Measurements from ENCODE around the gene ME3. TPM values are rescaled to one million over a fixed set of nuclear protein-coding genes. Genes with fewer than 3 reads are reported as not detected.
A peak's percentile ranks its signal among the peaks of the same experiment; 100 is the strongest.

Gene ME3
- polyA plus RNA-seq, 1 donor (not counting 4 experiments of a cell fraction or from before 2014, with no cell fraction given), result 1.0 TPM

DNA sequence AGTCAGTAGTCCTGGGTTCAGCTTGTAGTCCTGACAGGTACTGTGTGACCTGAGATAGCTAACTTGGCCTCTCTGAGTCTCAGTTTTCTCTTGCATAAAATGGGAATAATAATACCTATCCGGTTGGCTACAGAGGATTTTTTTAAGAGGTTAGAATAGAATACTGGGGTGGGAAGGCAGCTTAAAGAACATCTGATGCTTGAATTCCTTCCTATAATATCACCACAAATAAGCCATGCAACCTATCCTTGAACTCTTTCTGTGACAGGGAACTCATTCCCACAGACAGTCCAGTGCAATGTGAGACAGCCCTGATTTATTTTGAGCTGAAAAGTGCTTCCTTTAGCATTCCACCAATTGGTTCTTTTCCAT lies 187.6 kb downstream of the ME3 start:
- Histone ChIP-seq H3K4me1 (ENCODE audit: control insufficient read depth, extremely low read depth, insufficient read depth, low read length) (peaks cover 25% of the 10 kb centered on the region), H3K9ac (ENCODE audit: control insufficient read depth, extremely low read depth, insufficient read depth, low read length) (peak overlapping the region; percentile 5), H2AFZ (ENCODE audit: control insufficient read depth, low read length) (no peak overlapping the region), H3K27ac (ENCODE audit: control insufficient read depth, insufficient read depth, low read length) (peak overlapping the region; percentile 74), H3K27me3 (ENCODE audit: control insufficient read depth, extremely low read depth, insufficient read depth, low read length) (no peaks in the 10 kb centered on the region), H3K79me2 (ENCODE audit: control insufficient read depth, insufficient read depth, low read length) (no peaks in the 10 kb centered on the region), H3K4me3 (ENCODE audit: control insufficient read depth in 2 of 3, extremely low read depth in 1 of 3, insufficient read depth in 2 of 3, low read depth in 1 of 3, low read length in 3 of 3) (no peak overlapping the region), H3K36me3 (ENCODE audit: control insufficient read depth in 2 of 2, extremely low read depth in 1 of 2, insufficient read depth in 2 of 2, low read length in 2 of 2) (no peaks in the 10 kb centered on the region), H3K9me1 (ENCODE audit: control insufficient read depth, extremely low read depth, insufficient read depth, low read length) (no peaks in the 10 kb centered on the region), H4K20me1 (ENCODE audit: control insufficient read depth, extremely low read depth, insufficient read depth, low read length) (no peaks in the 10 kb centered on the region), H3K4me2 (ENCODE audit: control insufficient read depth, extremely low read depth, insufficient read depth, low read depth, low read length) (peak overlapping the region; percentile 34), H3K9me3 (ENCODE audit: control insufficient read depth, low read depth, low read length) (no peaks in the 10 kb centered on the region)
- dilution Hi-C loops (cut with MboI; ENCODE audit: extremely low pct_ligation_motif_present, low sequenced_read_pairs), result no loop called here
- TF ChIP-seq EZH2 (IDR thresholded peaks at IDR 0.05; ENCODE audit: low read length), result no peak
- DNase-seq (ENCODE audit: low read depth, low spot score) (no peak), FAIRE-seq (peak; percentile 17)

- Histone ChIP-seq H3K9me3 (ENCODE audit: control insufficient read depth, low read depth, low read length) (no peaks in the 10 kb centered on the region), H3K27me3 (ENCODE audit: control insufficient read depth, extremely low read depth, insufficient read depth, low read length) (no peaks in the 10 kb centered on the region), H3K4me2 (ENCODE audit: control insufficient read depth, extremely low read depth, insufficient read depth, low read depth, low read length) (peak overlapping the region; percentile 34), H3K4me1 (ENCODE audit: control insufficient read depth, extremely low read depth, insufficient read depth, low read length) (peaks cover 25% of the 10 kb centered on the region), H3K79me2 (ENCODE audit: control insufficient read depth, insufficient read depth, low read length) (no peaks in the 10 kb centered on the region), H3K4me3 (ENCODE audit: control insufficient read depth in 2 of 3, extremely low read depth in 1 of 3, insufficient read depth in 2 of 3, low read depth in 1 of 3, low read length in 3 of 3) (no peak overlapping the region), H2AFZ (ENCODE audit: control insufficient read depth, low read length) (no peak overlapping the region), H3K36me3 (ENCODE audit: control insufficient read depth in 2 of 2, extremely low read depth in 1 of 2, insufficient read depth in 2 of 2, low read length in 2 of 2) (no peaks in the 10 kb centered on the region), H3K9ac (ENCODE audit: control insufficient read depth, extremely low read depth, insufficient read depth, low read length) (peak overlapping the region; percentile 5), H4K20me1 (ENCODE audit: control insufficient read depth, extremely low read depth, insufficient read depth, low read length) (no peaks in the 10 kb centered on the region), H3K9me1 (ENCODE audit: control insufficient read depth, extremely low read depth, insufficient read depth, low read length) (no peaks in the 10 kb centered on the region), H3K27ac (ENCODE audit: control insufficient read depth, insufficient read depth, low read length) (peak overlapping the region; percentile 74)
- no peak for TF ChIP-seq CTCF (optimal IDR thresholded peaks at IDR 0.05 in 1 of 3, IDR thresholded peaks at IDR 0.05 in 1 of 3, conservative IDR thresholded peaks at IDR 0.05 in 1 of 3; ENCODE audit: extremely low read depth in 1 of 3, insufficient read depth in 2 of 3, low read length in 3 of 3)
- dilution Hi-C loops (cut with MboI; ENCODE audit: extremely low pct_ligation_motif_present, low sequenced_read_pairs), result no loop called here
- FAIRE-seq (peak; percentile 74), DNase-seq (ENCODE audit: low read depth, low spot score) (peak; percentile 82)
These were observed 188.2 kb downstream of the ME3 start for GRCh38 chr11:86483940-86484794.
